T-helper 1 cell treated with Interleukin-12 subunit alpha and Interleukin-12 subunit beta and Interleukin-4 antibody, amounts not matched to agents 30 ng/mL and 1 ng/mL, for 36 hours (primary cell): ENCODE results near the gene ARGFX. TPM values are rescaled to one million over a fixed set of nuclear protein-coding genes. Genes with fewer than 3 reads are reported as not detected.
"Not testable (repeated sequence)": the region's sequence is repeated elsewhere in the genome, so short reads cannot be mapped to it uniquely, and the experiment has no call there.

Source experiments
- intact Hi-C: fragments of 100-400 bp; cut with micrococcal nuclease; formaldehyde crosslinking; loops from one replicate; pipeline ENCODE4 v1.15.1; 2024
- total RNA-seq: library from RNA; stranded (reverse); gene quantifications from 2 replicates; pipeline ENCODE4 v1.2.3, GENCODE V29; 2022

The ARGFX gene
- not detected in 2 replicates for total RNA-seq

DNA sequence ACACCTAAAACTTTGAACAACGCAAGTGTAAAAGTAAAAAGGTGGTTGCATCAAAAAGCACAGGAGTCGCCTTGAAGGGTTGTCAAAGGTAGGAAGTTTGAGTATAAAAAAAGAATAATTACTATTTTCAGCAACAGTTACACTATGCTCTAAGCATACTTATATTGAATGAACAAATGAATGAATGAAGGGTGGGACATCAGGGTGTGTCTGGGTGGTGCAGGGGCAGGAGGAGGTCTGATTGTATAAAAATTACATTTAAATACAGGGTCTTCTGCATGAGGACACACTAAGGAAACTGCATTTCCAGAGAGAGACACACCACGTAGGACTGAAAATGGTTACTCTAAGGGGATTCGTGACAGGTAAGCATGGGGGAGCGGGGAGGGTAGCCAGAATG lies at the start of gene ARGFX:
Gene ARGFX, plus strand, starts transcription at position 301 of the 400 bp plus-strand sequence. CDS start 2,765 bp downstream, outside the sequence.
- intact Hi-C loops: no loop called here

- intact Hi-C loops: no loop called here
Observed at GRCh38 chr3:121517953-121518655, 49.6 kb upstream of the ARGFX start.

DNA sequence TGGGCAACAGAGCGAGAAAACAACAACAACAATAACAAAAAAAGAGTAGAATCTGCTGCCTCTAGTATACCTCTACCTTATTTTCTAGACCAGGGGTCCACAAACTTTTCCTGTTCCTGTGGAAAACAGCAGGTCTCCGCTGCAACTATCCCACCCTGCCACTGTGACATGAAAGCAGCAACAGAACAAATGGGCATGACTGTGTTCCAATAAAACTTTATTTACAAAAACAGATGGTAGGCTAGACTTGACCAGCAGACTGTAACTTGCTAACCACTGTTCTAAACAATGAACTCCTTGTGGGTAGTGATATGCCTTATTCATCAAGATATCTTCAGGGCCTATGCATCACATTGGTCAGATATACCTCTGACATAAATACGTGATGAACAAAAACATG lies 47.2 kb upstream of the ARGFX start:
- intact Hi-C loops: no loop called here

- intact Hi-C loops: no loop called here
Observed at GRCh38 chr3:121529308-121529707, 38.4 kb upstream of the ARGFX start.

- intact Hi-C loops: no loop called here
Observed at GRCh38 chr3:121531269-121531668, 36.5 kb upstream of the ARGFX start.

GRCh38 chr3:121542924-121543323 lies 24.8 kb upstream of the ARGFX start:
- intact Hi-C loops: loop anchor here (10.0 kb wide), 1 partner anchor 1198 kb away; the partner anchor contains the start of gene LRRC58

GRCh38 chr3:121545049-121545573 lies 22.6 kb upstream of the ARGFX start:
- intact Hi-C loops: loop anchor here (2.0 to 10.0 kb wide), 2 partner anchors 986 to 1200 kb away; partner anchors contain the start of gene LRRC58

DNA sequence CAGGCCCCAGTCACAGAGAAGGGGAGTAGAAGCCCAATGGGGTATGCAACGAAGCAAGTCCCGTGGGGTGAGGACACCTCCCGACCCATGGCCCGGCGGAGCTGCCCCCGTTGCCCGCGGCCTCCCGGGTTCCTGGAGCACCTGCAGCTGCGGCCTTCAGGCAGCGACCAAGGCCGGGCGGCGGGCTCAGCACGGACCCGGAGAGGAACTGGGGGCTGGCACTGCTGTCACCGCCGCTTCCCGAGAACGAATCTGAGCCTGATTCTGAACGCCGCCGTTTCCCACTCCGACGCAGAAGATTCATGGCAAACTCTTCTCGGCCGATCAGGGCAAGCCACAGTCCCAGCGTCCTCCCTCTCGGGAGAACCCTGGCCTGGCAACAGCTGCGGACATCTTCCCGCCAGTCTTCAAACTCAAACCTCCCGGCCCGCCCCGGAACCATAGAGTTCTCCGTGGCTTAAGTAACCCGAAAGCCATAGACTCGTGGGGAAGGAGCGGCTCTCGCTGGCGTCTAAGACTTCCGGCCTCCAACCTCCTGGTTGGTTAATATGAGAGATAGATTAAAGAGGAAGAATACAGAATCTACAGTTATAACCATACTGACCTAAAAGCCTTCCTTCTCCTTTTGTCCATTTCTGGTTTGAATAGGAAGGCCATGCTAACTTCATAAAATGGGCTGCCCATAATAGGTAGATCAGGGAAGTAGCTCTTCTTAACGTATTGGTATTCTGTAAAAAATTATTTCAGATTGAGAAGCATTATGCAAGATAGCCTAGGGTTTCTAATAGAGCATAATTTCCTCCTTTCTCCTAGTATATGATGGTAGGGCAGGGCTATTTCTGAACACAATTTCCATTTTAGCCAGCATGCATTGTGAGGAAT lies 21.9 kb upstream of the ARGFX start, which contains the start of gene POLQ:
Gene POLQ, minus strand, starts transcription at position 415 of the 882 bp plus-strand sequence. Its CDS starts 111 bp downstream, at position 304.
- intact Hi-C loops: loop anchor here (1.0 to 10.0 kb wide), 26 partner anchors 114 to 1943 kb away; partner anchors contain the start of genes DTX3L, EAF2, FAM162A and GOLGB1

- intact Hi-C loops: no loop called here
Observed at GRCh38 chr3:121552379-121552778, 15.4 kb upstream of the ARGFX start.

DNA sequence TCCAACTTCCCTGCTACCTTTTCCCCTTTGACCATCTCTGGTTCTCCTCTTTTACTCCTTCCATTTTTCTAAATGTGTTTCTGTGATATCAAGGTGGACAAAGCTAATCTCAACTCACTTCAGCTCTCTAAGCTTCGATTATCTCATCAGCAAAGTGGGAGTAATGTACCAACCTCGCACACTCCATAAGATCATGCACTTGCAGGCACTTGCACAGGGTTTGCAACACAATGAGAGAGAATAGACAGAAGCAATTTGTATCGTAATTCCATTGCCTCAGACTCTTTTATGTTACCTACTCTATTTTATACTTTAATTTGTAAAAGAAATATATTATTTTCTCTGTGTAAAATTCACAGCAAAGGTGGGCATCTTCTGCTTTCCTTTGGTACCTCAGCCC lies 15.0 kb upstream of the ARGFX start:
- intact Hi-C loops: no loop called here

GRCh38 chr3:121557426-121557934 lies 10.3 kb upstream of the ARGFX start:
- intact Hi-C loops: no loop called here

DNA sequence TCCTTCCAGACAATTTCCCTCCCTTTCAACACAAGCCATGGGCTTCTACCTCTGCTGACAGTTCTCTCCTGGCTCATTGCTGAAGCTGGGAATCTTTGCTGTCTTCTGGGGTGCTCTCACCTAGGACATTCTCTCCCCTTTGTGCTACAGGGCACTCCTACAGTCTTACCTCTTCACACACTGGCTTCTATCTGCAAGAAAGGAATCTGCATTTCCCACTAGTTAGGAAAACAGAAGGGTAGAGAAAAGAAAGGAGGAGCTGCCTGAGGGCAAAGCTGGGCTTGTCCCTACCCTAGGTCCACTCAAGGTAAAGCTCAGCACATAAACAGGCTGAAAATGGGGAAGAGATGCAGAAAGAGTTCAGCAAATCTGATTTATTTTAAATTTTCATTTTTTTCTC lies 5.6 kb upstream of the ARGFX start:
- intact Hi-C loops: no loop called here

DNA sequence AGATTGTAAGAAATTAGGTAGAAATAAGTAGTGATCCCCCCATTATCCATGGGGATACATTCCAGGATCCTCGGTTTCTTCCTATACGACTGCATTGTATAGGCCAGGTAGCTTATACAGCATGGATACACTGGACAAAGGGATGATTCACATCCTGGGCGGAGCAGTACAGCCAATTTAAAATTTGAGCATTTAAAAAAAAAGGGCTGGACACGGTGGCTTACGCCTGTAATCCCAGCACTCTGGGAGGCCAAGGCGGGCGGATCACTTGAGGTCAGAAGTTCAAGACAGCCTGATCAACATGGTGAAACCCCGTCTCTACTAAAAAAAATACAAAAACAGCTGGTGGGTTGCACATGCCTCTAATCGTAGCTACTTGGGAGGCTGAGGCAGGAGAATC lies 976 bp upstream of the ARGFX start:
- intact Hi-C loops: no loop called here

- intact Hi-C loops: no loop called here
Observed at GRCh38 chr3:121574449-121574848, 6.7 kb downstream of the ARGFX start.

DNA sequence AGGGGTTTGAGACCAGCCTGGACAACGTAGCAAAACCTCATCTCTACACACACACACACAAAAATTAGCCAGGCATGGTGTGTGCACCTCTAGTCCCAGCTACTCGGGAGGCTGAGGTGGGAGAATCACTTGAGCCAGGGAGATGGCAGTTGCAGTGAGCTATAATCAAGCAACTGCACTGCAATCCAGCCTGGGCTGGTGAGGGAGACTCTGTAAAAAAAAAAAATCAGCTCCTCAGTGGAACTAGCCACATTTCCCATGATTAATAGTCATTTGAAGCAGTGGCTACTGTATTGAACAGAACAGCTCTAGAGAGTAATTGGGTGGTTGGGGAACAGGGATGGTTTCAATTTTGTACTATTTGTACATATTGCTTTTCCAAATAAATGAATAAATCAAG lies 13.9 kb downstream of the ARGFX start:
- intact Hi-C loops: no loop called here

- intact Hi-C loops: no loop called here
Observed at GRCh38 chr3:121584418-121584817, 16.7 kb downstream of the ARGFX start.

DNA sequence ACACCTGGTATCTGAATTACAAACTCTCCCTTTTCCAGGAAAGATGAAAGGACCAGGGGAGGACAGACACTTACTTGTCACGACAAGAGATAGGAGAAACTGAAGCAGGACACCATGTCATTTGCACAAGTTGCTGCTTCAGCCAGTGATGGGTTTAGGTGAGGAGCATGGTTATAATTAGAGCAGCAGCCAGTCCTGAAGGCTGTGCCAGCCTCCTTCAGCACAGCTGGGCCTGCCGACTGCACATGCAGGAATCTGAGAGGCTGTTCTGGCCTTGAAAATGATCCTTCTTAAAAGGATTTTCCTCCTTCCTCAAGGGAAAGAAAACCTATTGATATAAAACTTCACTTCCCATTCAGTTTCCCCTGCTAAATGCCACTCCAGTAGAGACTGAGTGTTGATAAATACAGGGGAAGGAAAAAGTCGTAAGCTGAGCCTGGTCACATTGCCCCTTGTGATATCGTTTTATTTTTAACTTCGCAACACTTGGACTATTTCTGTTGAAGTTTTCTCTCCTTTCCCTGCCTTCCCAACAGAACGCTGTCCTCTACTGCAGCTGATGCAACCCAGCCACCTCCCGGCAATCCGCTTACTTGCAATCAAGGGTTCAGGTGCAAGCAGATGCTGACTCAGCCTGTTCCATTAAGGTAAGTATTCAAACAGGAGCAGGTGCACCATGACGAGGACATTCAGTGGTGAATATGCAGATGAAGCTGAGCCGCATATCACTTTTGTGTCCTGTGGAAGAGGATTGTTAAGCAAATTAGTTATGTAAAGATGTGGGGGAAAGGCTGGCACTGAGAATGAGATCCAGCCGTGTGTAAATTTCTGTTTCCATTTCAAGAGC lies 25.3 kb downstream of the ARGFX start, which contains the start of gene FBXO40:
Gene FBXO40, plus strand, starts transcription at position 524 of the 847 bp plus-strand sequence. CDS start 27,197 bp downstream, outside the sequence.
- intact Hi-C loops: no loop called here

GRCh38 chr3:121593806-121594205 lies 26.1 kb downstream of the ARGFX start:
- intact Hi-C loops: not testable (repeated sequence)

GRCh38 chr3:121594850-121595249 lies 27.1 kb downstream of the ARGFX start:
- intact Hi-C loops: no loop called here

- intact Hi-C loops: no loop called here
Observed at GRCh38 chr3:121595765-121596406, 28.1 kb downstream of the ARGFX start.
